HUES48 (cell line): Measurements from ENCODE around the gene MAGI2.
"Not testable (repeated sequence)": the region's sequence is repeated elsewhere in the genome, so short reads cannot be mapped to it uniquely, and the experiment has no call there.

Source experiments
- H3K27ac ChIP-seq: one replicate; pipeline ENCODE4 v1.7.0; 2013; ENCODE audit warnings: low read depth, low read length, inconsistent platforms
- H3K27me3 ChIP-seq: 2 replicates; pipeline ENCODE4 v1.6.1; 2013; ENCODE audit warnings: mild to moderate bottlenecking, low read length; ENCODE audit not compliant: control insufficient read depth, insufficient read depth
- H3K36me3 ChIP-seq: 2 replicates; pipeline ENCODE4 v1.6.1; 2013; ENCODE audit warnings: low read length; ENCODE audit not compliant: control insufficient read depth, insufficient read depth
- H3K4me1 ChIP-seq: 2 replicates; pipeline ENCODE4 v1.6.1; 2013; ENCODE audit warnings: mild to moderate bottlenecking, low read length; ENCODE audit not compliant: control insufficient read depth, insufficient read depth
- H3K4me3 ChIP-seq: 2 replicates; pipeline ENCODE4 v1.5.1; 2013; ENCODE audit warnings: mild to moderate bottlenecking, low read depth, low read length
- H3K9ac ChIP-seq: 2 replicates; pipeline ENCODE4 v1.6.1; 2013; ENCODE audit warnings: mild to moderate bottlenecking, low read depth, low read length, moderate library complexity
- H3K9me3 ChIP-seq: 2 replicates; pipeline ENCODE4 v1.6.1; 2013; ENCODE audit warnings: low read length; ENCODE audit not compliant: control insufficient read depth, insufficient read depth

Gene MAGI2

GRCh38 chr7:79093421-79093820 lies 360.0 kb downstream of the MAGI2 start:
- H3K9ac ChIP-seq, result no peak overlapping the region
- H3K4me3 ChIP-seq, result no peak overlapping the region
- H3K4me1 ChIP-seq, result no peaks in the 10 kb centered on the region
- H3K36me3 ChIP-seq, result no peaks in the 10 kb centered on the region
- H3K27ac ChIP-seq, result no peak overlapping the region
- H3K9me3 ChIP-seq, result no peaks in the 10 kb centered on the region; the same call in 1 of the 2 replicates
- H3K27me3 ChIP-seq, result no peaks in the 10 kb centered on the region

- no peak overlapping the region for H3K27ac ChIP-seq
- H3K4me1 ChIP-seq, result no peaks in the 10 kb centered on the region
- no peaks in the 10 kb centered on the region for H3K27me3 ChIP-seq
- H3K9me3 ChIP-seq, result no peaks in the 10 kb centered on the region; the same call in 1 of the 2 replicates
- no peaks in the 10 kb centered on the region for H3K36me3 ChIP-seq
- no peak overlapping the region for H3K9ac ChIP-seq
- no peak overlapping the region for H3K4me3 ChIP-seq
These were observed 361.8 kb downstream of the MAGI2 start for GRCh38 chr7:79091661-79092060.

- Histone ChIP-seq H3K4me1 (no peaks in the 10 kb centered on the region), H3K36me3 (no peaks in the 10 kb centered on the region), H3K27me3 (no peaks in the 10 kb centered on the region), H3K4me3 (no peak overlapping the region), H3K9me3 (no peaks in the 10 kb centered on the region; the same call in 1 of the 2 replicates), H3K27ac (no peak overlapping the region), H3K9ac (no peak overlapping the region)
These were observed 362.5 kb downstream of the MAGI2 start for GRCh38 chr7:79091011-79091410.

GRCh38 chr7:79090543-79090942 lies 362.9 kb downstream of the MAGI2 start:
- Histone ChIP-seq H3K4me3 (no peak overlapping the region), H3K36me3 (no peaks in the 10 kb centered on the region), H3K9me3 (no peaks in the 10 kb centered on the region; the same call in 1 of the 2 replicates), H3K27ac (no peak overlapping the region), H3K9ac (no peak overlapping the region), H3K4me1 (no peaks in the 10 kb centered on the region), H3K27me3 (no peaks in the 10 kb centered on the region)

- H3K36me3 ChIP-seq, result no peaks in the 10 kb centered on the region
- H3K4me1 ChIP-seq, result no peaks in the 10 kb centered on the region
- H3K9me3 ChIP-seq, result no peaks in the 10 kb centered on the region
- no peak overlapping the region for H3K9ac ChIP-seq
- H3K27ac ChIP-seq, result no peak overlapping the region
- no peaks in the 10 kb centered on the region for H3K27me3 ChIP-seq
- no peak overlapping the region for H3K4me3 ChIP-seq
These were observed 369.0 kb downstream of the MAGI2 start for GRCh38 chr7:79084423-79084822.

GRCh38 chr7:79079919-79080554 lies 373.4 kb downstream of the MAGI2 start:
- no peaks in the 10 kb centered on the region for H3K9me3 ChIP-seq
- no peaks in the 10 kb centered on the region for H3K4me1 ChIP-seq
- H3K9ac ChIP-seq, result no peak overlapping the region
- H3K27me3 ChIP-seq, result no peaks in the 10 kb centered on the region
- no peak overlapping the region for H3K4me3 ChIP-seq
- H3K36me3 ChIP-seq, result no peaks in the 10 kb centered on the region
- H3K27ac ChIP-seq, result no peak overlapping the region

GRCh38 chr7:79078273-79078672 lies 375.2 kb downstream of the MAGI2 start:
- H3K36me3 ChIP-seq, result no peaks in the 10 kb centered on the region
- no peaks in the 10 kb centered on the region for H3K9me3 ChIP-seq
- H3K4me3 ChIP-seq, result no peak overlapping the region
- H3K4me1 ChIP-seq, result no peaks in the 10 kb centered on the region
- no peak overlapping the region for H3K27ac ChIP-seq
- H3K27me3 ChIP-seq, result no peaks in the 10 kb centered on the region
- no peak overlapping the region for H3K9ac ChIP-seq

GRCh38 chr7:79071187-79071586 lies 382.3 kb downstream of the MAGI2 start:
- H3K27ac ChIP-seq, H3K4me1 ChIP-seq, H3K4me3 ChIP-seq, H3K9me3 ChIP-seq, H3K27me3 ChIP-seq, H3K36me3 ChIP-seq, H3K9ac ChIP-seq: not testable (repeated sequence)

- Histone ChIP-seq H3K9ac (no peak overlapping the region), H3K4me3 (no peak overlapping the region), H3K27ac (no peak overlapping the region), H3K27me3 (no peaks in the 10 kb centered on the region), H3K9me3 (no peaks in the 10 kb centered on the region), H3K36me3 (no peaks in the 10 kb centered on the region), H3K4me1 (no peaks in the 10 kb centered on the region)
These were observed 389.2 kb downstream of the MAGI2 start for GRCh38 chr7:79064187-79064823.

- no peaks in the 10 kb centered on the region for H3K4me1 ChIP-seq
- no peaks in the 10 kb centered on the region for H3K27me3 ChIP-seq
- H3K9me3 ChIP-seq, result no peaks in the 10 kb centered on the region
- H3K36me3 ChIP-seq, result no peaks in the 10 kb centered on the region
- H3K4me3 ChIP-seq, result no peak overlapping the region
- no peak overlapping the region for H3K9ac ChIP-seq
- no peak overlapping the region for H3K27ac ChIP-seq
These were observed 390.3 kb downstream of the MAGI2 start for GRCh38 chr7:79063019-79063698.

GRCh38 chr7:79060498-79060897 lies 393.0 kb downstream of the MAGI2 start:
- H3K4me1 ChIP-seq, result no peaks in the 10 kb centered on the region
- H3K9me3 ChIP-seq, result no peaks in the 10 kb centered on the region
- H3K27me3 ChIP-seq, result no peaks in the 10 kb centered on the region
- H3K4me3 ChIP-seq, result no peak overlapping the region
- H3K36me3 ChIP-seq, result no peaks in the 10 kb centered on the region
- H3K9ac ChIP-seq, result no peak overlapping the region
- no peak overlapping the region for H3K27ac ChIP-seq
